ENCODE data around the gene DIP2C.

GRCh38 chr10:613271-614138 lies 76.0 kb downstream of the DIP2C start:
- no peak for TF ChIP-seq CTCF (IDR thresholded peaks at IDR 0.05)
- TF ChIP-seq POLR2A (IDR thresholded peaks at IDR 0.05), result no peak
